ENCODE data around the gene CAPG. TPM values are rescaled to one million over a fixed set of nuclear protein-coding genes. Genes with fewer than 3 reads are reported as not detected.

The CAPG gene
- total RNA-seq, 2 experiments from 2014 or later = 8.1 to 9.8 TPM

GRCh38 chr2:85429213-85429923 is 19.2 kb upstream of the CAPG start:
- Histone ChIP-seq H3K9me2 (ENCODE audit: insufficient read depth, low read length) (no peaks in the 10 kb centered on the region), H3K9me3 (ENCODE audit: low read length) (no peaks in the 10 kb centered on the region), H4K20me1 (ENCODE audit: insufficient read depth, low read length) (no peaks in the 10 kb centered on the region), H2AFZ (ENCODE audit: low read length) (no peak overlapping the region), H3K4me3 (ENCODE audit: low read depth, low read length, poor library complexity, severe bottlenecking) (no peak overlapping the region), H3K36me3 (ENCODE audit: insufficient read depth, low read length) (no peaks in the 10 kb centered on the region), H3K4me1 (ENCODE audit: insufficient read depth, low read length, poor library complexity, severe bottlenecking) (peaks cover 3% of the 10 kb centered on the region), H3K27ac (ENCODE audit: low read depth, low read length, poor library complexity, severe bottlenecking) (no peak overlapping the region), H3K4me2 (ENCODE audit: low read length) (no peak overlapping the region), H3K79me2 (ENCODE audit: insufficient read depth, low read depth, low read length) (no peaks in the 10 kb centered on the region)
- ChIA-PET POLR2A (interaction anchor here (0.5 to 2.5 kb wide), 2 partner anchors 9 to 64 kb away, joined by 5 to 9 read pairs; no protein-coding TSS in a partner anchor), CTCF (ENCODE audit: unreplicated experiment) (interaction anchor here (0.9 kb wide), 1 partner anchor 10 kb away, joined by 3 read pairs; no protein-coding TSS in a partner anchor)
- DNase-seq (ENCODE audit: low spot score) = no peak
- intact Hi-C loops (cut with micrococcal nuclease; ENCODE audit: unreplicated experiment) = no loop called here
- TF ChIP-seq CTCF (conservative IDR thresholded peaks at IDR 0.05; ENCODE audit: low read length) (no peak), EZH2phosphoT487 (IDR thresholded peaks at IDR 0.05; ENCODE audit: borderline replicate concordance, low read depth, low read length) (no peak)
- BruUV-seq (replicated peaks) = no TSS peak

GRCh38 chr2:85428343-85428881 is 18.2 kb upstream of the CAPG start:
- BruUV-seq (replicated peaks) = no TSS peak
- H4K20me1 ChIP-seq (ENCODE audit: insufficient read depth, low read length) = no peaks in the 10 kb centered on the region
- ChIA-PET POLR2A (interaction anchor here (0.5 to 2.5 kb wide), 3 partner anchors 10 to 138 kb away, joined by 3 to 9 read pairs (median 3); no protein-coding TSS in a partner anchor), CTCF (ENCODE audit: unreplicated experiment) (no interaction called here)
- no peaks in the 10 kb centered on the region for H3K9me2 ChIP-seq (ENCODE audit: insufficient read depth, low read length)
- no peak for DNase-seq (ENCODE audit: low spot score)
- H3K79me2 ChIP-seq (ENCODE audit: insufficient read depth, low read depth, low read length) = no peaks in the 10 kb centered on the region
- H3K27ac ChIP-seq (ENCODE audit: low read depth, low read length, poor library complexity, severe bottlenecking) = no peak overlapping the region
- no peaks in the 10 kb centered on the region for H3K36me3 ChIP-seq (ENCODE audit: insufficient read depth, low read length)
- H3K4me1 ChIP-seq (ENCODE audit: insufficient read depth, low read length, poor library complexity, severe bottlenecking) = peaks cover 3% of the 10 kb centered on the region
- H3K4me2 ChIP-seq (ENCODE audit: low read length) = no peak overlapping the region
- TF ChIP-seq EZH2phosphoT487 (IDR thresholded peaks at IDR 0.05; ENCODE audit: borderline replicate concordance, low read depth, low read length) = no peak
- no peak for TF ChIP-seq CTCF (conservative IDR thresholded peaks at IDR 0.05; ENCODE audit: low read length)
- no peak overlapping the region for H2AFZ ChIP-seq (ENCODE audit: low read length)
- intact Hi-C loops (cut with micrococcal nuclease; ENCODE audit: unreplicated experiment) = no loop called here
- no peak overlapping the region for H3K4me3 ChIP-seq (ENCODE audit: low read depth, low read length, poor library complexity, severe bottlenecking)
- H3K9me3 ChIP-seq (ENCODE audit: low read length) = no peaks in the 10 kb centered on the region

GRCh38 chr2:85427300-85427835 is 17.2 kb upstream of the CAPG start:
- H3K4me1 ChIP-seq (ENCODE audit: insufficient read depth, low read length, poor library complexity, severe bottlenecking) = peaks cover 3% of the 10 kb centered on the region

More at GRCh38 chr2:85427300-85427835, 17.2 kb upstream of the CAPG start:
- no peak overlapping the region for H3K4me2 ChIP-seq (ENCODE audit: low read length)
- no peak for DNase-seq (ENCODE audit: low spot score)
- CTCF ChIA-PET (ENCODE audit: unreplicated experiment) = no interaction called here
- H3K79me2 ChIP-seq (ENCODE audit: insufficient read depth, low read depth, low read length) = no peaks in the 10 kb centered on the region
- POLR2A ChIA-PET = interaction anchor here (2.5 kb wide), 1 partner anchor 11 kb away, joined by 9 read pairs; no protein-coding TSS in a partner anchor
- H3K9me2 ChIP-seq (ENCODE audit: insufficient read depth, low read length) = no peaks in the 10 kb centered on the region
- H3K4me3 ChIP-seq (ENCODE audit: low read depth, low read length, poor library complexity, severe bottlenecking) = no peak overlapping the region
- H2AFZ ChIP-seq (ENCODE audit: low read length) = no peak overlapping the region
- no peak overlapping the region for H3K27ac ChIP-seq (ENCODE audit: low read depth, low read length, poor library complexity, severe bottlenecking)
- no TSS peak for BruUV-seq (replicated peaks)
- H4K20me1 ChIP-seq (ENCODE audit: insufficient read depth, low read length) = no peaks in the 10 kb centered on the region
- TF ChIP-seq EZH2phosphoT487 (IDR thresholded peaks at IDR 0.05; ENCODE audit: borderline replicate concordance, low read depth, low read length) (no peak), CTCF (conservative IDR thresholded peaks at IDR 0.05; ENCODE audit: low read length) (no peak)
- intact Hi-C loops (cut with micrococcal nuclease; ENCODE audit: unreplicated experiment) = no loop called here
- no peaks in the 10 kb centered on the region for H3K36me3 ChIP-seq (ENCODE audit: insufficient read depth, low read length)
- H3K9me3 ChIP-seq (ENCODE audit: low read length) = no peaks in the 10 kb centered on the region
